SU-DHL-6 (cell line): Measurements from ENCODE around the gene KRTAP4-1.
"Not testable (repeated sequence)": the region's sequence is repeated elsewhere in the genome, so short reads cannot be mapped to it uniquely, and the experiment has no call there.

Experiments used
- H2AFZ ChIP-seq: fragments of 200-600 bp; sonication (generic); 2 replicates; pipeline ENCODE4 v1.6.1; 2014; ENCODE audit warnings: low read depth, mild to moderate bottlenecking, moderate library complexity, mixed read lengths, antibody characterized with exemption, low read length; ENCODE audit not compliant: severe bottlenecking
- H3F3A ChIP-seq: fragments of 200-600 bp; shearing (Covaris generic); 2 replicates; pipeline ENCODE4 v1.6.0; 2016; ENCODE audit warnings: antibody characterized with exemption, mild to moderate bottlenecking; ENCODE audit not compliant: insufficient read depth
- H3K27ac ChIP-seq: fragments of 200-600 bp; sonication (generic); 2 replicates; pipeline ENCODE4 v1.5.1; 2016; ENCODE audit warnings: low read depth, mild to moderate bottlenecking, low read length, moderate library complexity, mixed read lengths
- H3K27me3 ChIP-seq: fragments of 200-600 bp; sonication (generic), shearing (Covaris generic); 2 replicates; pipeline ENCODE4 v1.6.0; 2014; ENCODE audit warnings: mild to moderate bottlenecking, low read length
- H3K36me3 ChIP-seq: fragments of 200-600 bp; sonication (generic); 2 replicates; pipeline ENCODE4 v1.6.1; 2014; ENCODE audit warnings: mild to moderate bottlenecking, low read length, mixed read lengths
- H3K4me2 ChIP-seq: fragments of 300-600, 200-600 bp; shearing (Covaris generic), sonication (generic); 2 replicates; pipeline ENCODE4 v1.6.0; 2014; ENCODE audit warnings: low read length, low read depth, mild to moderate bottlenecking; ENCODE audit not compliant: poor library complexity, severe bottlenecking
- H3K4me3 ChIP-seq: fragments of 200-600 bp; sonication (generic); 2 replicates; pipeline ENCODE4 v1.5.1; 2014; ENCODE audit warnings: antibody characterized with exemption, low read length, mild to moderate bottlenecking, mixed read lengths; ENCODE audit not compliant: insufficient read depth, poor library complexity, severe bottlenecking
- H3K79me2 ChIP-seq: fragments of 200-600 bp; sonication (generic); 2 replicates; pipeline ENCODE4 v1.6.1; 2014; ENCODE audit warnings: mild to moderate bottlenecking, low read length, moderate library complexity; ENCODE audit not compliant: insufficient read depth
- H3K9ac ChIP-seq: fragments of 200-600 bp; sonication (generic); 2 replicates; pipeline ENCODE4 v1.7.0; 2014; ENCODE audit warnings: mild to moderate bottlenecking, low read length
- H3K9me2 ChIP-seq: fragments of 200-600 bp; sonication (generic); replicated peaks from 2 replicates; pipeline ENCODE4 v1.6.1; 2014; ENCODE audit warnings: low read length; ENCODE audit not compliant: insufficient read depth
- H3K9me3 ChIP-seq: fragments of 200-600 bp; sonication (generic); 2 replicates; pipeline ENCODE4 v1.6.1; 2014; ENCODE audit warnings: low read length, mixed read lengths; ENCODE audit not compliant: insufficient read depth
- H4K20me1 ChIP-seq: fragments of 200-600 bp; sonication (generic); 2 replicates; pipeline ENCODE4 v1.6.1; 2014; ENCODE audit warnings: low read depth, mild to moderate bottlenecking, antibody characterized with exemption, low read length, moderate library complexity, mixed read lengths
- CTCF ChIP-seq: fragments of 200-600 bp; sonication (generic); IDR thresholded peaks from one replicate; pipeline ENCODE4 v1.5.1; 2017; ENCODE audit warnings: antibody characterized with exemption, mild to moderate bottlenecking, low read length, moderate library complexity; ENCODE audit not compliant: insufficient read depth, poor library complexity, severe bottlenecking
- EZH2phosphoT487 ChIP-seq: fragments of 200-600 bp; sonication (generic), shearing (Covaris generic); conservative IDR thresholded peaks from 2 replicates; pipeline ENCODE4 v1.6.1; 2018; ENCODE audit warnings: mild to moderate bottlenecking, antibody characterized with exemption, low read length, moderate library complexity, mixed read lengths

Gene KRTAP4-1

GRCh38 chr17:41148971-41149651, 35.6 kb downstream of the KRTAP4-1 start:
- not testable (repeated sequence) for H3K9ac ChIP-seq, H3K27ac ChIP-seq

GRCh38 chr17:41147531-41148204, 37.0 kb downstream of the KRTAP4-1 start:
- Histone ChIP-seq H3F3A (no peaks in the 10 kb centered on the region), H3K9me3 (peaks cover 7% of the 10 kb centered on the region; the same call in 1 of the 2 replicates), H3K27ac (no peak overlapping the region), H2AFZ (no peak overlapping the region), H3K27me3 (no peaks in the 10 kb centered on the region; the same call in 1 of the 2 replicates), H3K36me3 (no peaks in the 10 kb centered on the region), H3K4me2 (no peak overlapping the region), H4K20me1 (no peaks in the 10 kb centered on the region), H3K9me2 (no peaks in the 10 kb centered on the region), H3K4me3 (no peak overlapping the region), H3K9ac (no peak overlapping the region), H3K79me2 (no peaks in the 10 kb centered on the region)
- TF ChIP-seq EZH2phosphoT487, result no peak
- no peak for TF ChIP-seq CTCF

More at GRCh38 chr17:41148971-41149651, 35.6 kb downstream of the KRTAP4-1 start:
- H3K27me3 ChIP-seq, H3K4me2 ChIP-seq, H3K9me2 ChIP-seq, H4K20me1 ChIP-seq, H3K79me2 ChIP-seq, H3K9me3 ChIP-seq, H3F3A ChIP-seq, H2AFZ ChIP-seq, H3K36me3 ChIP-seq, H3K4me3 ChIP-seq: not testable (repeated sequence)

- Histone ChIP-seq H3K9me3 (peaks cover 17% of the 10 kb centered on the region), H3K4me3 (no peak overlapping the region), H3F3A (no peaks in the 10 kb centered on the region), H3K27me3 (no peaks in the 10 kb centered on the region; the same call in 1 of the 2 replicates), H3K27ac (no peak overlapping the region), H3K79me2 (no peaks in the 10 kb centered on the region), H2AFZ (no peak overlapping the region), H3K4me2 (no peak overlapping the region), H3K36me3 (no peaks in the 10 kb centered on the region), H4K20me1 (no peaks in the 10 kb centered on the region), H3K9me2 (no peaks in the 10 kb centered on the region), H3K9ac (no peak overlapping the region)
- TF ChIP-seq CTCF, result no peak
- TF ChIP-seq EZH2phosphoT487, result no peak
Measured at GRCh38 chr17:41145261-41145660, 39.5 kb downstream of the KRTAP4-1 start.

- TF ChIP-seq CTCF (no peak), EZH2phosphoT487 (no peak)
- no peaks in the 10 kb centered on the region for H3F3A ChIP-seq
- no peak overlapping the region for H2AFZ ChIP-seq
- peaks cover 17% of the 10 kb centered on the region for H3K9me3 ChIP-seq
- no peaks in the 10 kb centered on the region for H3K36me3 ChIP-seq
- H3K4me3 ChIP-seq, result no peak overlapping the region
- H3K9me2 ChIP-seq, result no peaks in the 10 kb centered on the region
- no peaks in the 10 kb centered on the region for H4K20me1 ChIP-seq
- H3K9ac ChIP-seq, result no peak overlapping the region
- H3K4me2 ChIP-seq, result no peak overlapping the region
- no peaks in the 10 kb centered on the region; the same call in 1 of the 2 replicates for H3K27me3 ChIP-seq
- no peak overlapping the region for H3K27ac ChIP-seq
- no peaks in the 10 kb centered on the region for H3K79me2 ChIP-seq
Measured at GRCh38 chr17:41144846-41145245, 39.9 kb downstream of the KRTAP4-1 start.
